ENCODE data around the gene AK5.

Gene AK5

GRCh38 chr1:77316966-77317365, 35.1 kb downstream of the AK5 start:
- Histone ChIP-seq H3K79me1 (ENCODE audit: low read depth, low read length) (no peaks in the 10 kb centered on the region), H3K4me2 (ENCODE audit: insufficient read depth, low read length, poor library complexity, severe bottlenecking) (no peak overlapping the region), H3K9ac (ENCODE audit: low read depth, low read length, poor library complexity) (no peak overlapping the region), H3K4ac (ENCODE audit: low read length) (no peak overlapping the region), H2BK5ac (ENCODE audit: low read length) (no peak overlapping the region), H2AFZ (ENCODE audit: low read length) (no peak overlapping the region), H3K4me3 (ENCODE audit: low read length in 2 of 2) (no peak overlapping the region), H3K27ac (replicated peaks; ENCODE audit: low read length) (no peak overlapping the region), H3K23ac (ENCODE audit: low read depth, low read length, poor library complexity) (no peak overlapping the region), H3K14ac (ENCODE audit: low read length) (no peak overlapping the region), H2AK5ac (ENCODE audit: low read depth, low read length) (no peak overlapping the region), H3K27me3 (ENCODE audit: control insufficient read depth in 3 of 3, insufficient read depth in 3 of 3, low read depth in 1 of 3, low read length in 3 of 3) (no peaks in the 10 kb centered on the region), H4K91ac (ENCODE audit: low read depth, low read length, poor library complexity) (no peak overlapping the region), H2BK12ac (ENCODE audit: low read length) (no peak overlapping the region), H3K9me3 (replicated peaks in 1 of 2; ENCODE audit: control insufficient read depth in 2 of 2, insufficient read depth in 1 of 2, low read depth in 1 of 2, low read length in 2 of 2) (no peaks in the 10 kb centered on the region), H3K18ac (ENCODE audit: low read length) (no peak overlapping the region), H2BK120ac (ENCODE audit: low read depth, low read length) (no peak overlapping the region), H3K4me1 (ENCODE audit: control insufficient read depth in 2 of 2, insufficient read depth in 1 of 2, low read depth in 1 of 2, low read length in 2 of 2) (peaks cover 1 to 2% of the 10 kb centered on the region in 2 donors), H2BK15ac (ENCODE audit: low read length) (no peak overlapping the region), H3K36me3 (replicated peaks in 1 of 2; ENCODE audit: control insufficient read depth in 2 of 2, insufficient read depth in 2 of 2, low read length in 2 of 2) (no peaks in the 10 kb centered on the region), H4K8ac (ENCODE audit: low read depth, low read length) (no peak overlapping the region)
- no CpG with 5 or more reads among the region's 3 CpGs for WGBS, 2 donors (ENCODE audit: extremely low coverage in 2 of 2, insufficient read length in 2 of 2, insufficient replicate concordance in 1 of 2)
- no peak for DNase-seq (ENCODE audit: low spot score)

DNA sequence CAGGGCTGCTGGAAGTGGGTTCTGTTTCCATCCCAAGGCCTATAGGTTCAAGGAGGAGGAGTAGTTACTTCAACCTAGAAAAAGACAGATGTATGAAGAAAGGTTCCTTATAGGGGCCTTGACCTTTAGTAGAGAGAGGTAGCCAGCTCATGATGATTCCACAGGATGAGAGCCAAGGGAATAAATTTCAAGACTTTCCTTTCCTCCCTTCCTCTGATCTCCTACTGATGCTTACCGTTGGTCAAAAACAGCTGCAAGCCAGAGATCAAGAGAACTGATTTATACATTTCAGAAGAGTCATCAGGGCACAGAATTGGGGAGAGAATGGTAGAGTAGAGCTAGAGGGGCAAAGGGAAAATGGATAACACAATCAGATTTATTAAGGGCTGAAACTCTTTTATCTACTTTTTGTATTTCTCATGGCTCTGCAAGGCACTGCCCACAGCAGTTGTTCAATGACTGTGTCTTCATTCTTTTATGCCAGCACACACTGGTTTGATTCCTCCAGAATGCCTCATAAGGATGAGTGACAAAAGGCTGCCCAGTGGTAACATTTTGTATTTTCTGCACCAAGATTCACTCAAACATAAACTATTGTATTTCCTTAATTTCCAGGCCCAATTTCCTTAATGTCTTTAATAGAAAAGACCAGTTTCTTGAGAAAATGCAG, 37.4 kb downstream of the AK5 start:
- DNase-seq (ENCODE audit: low spot score): no peak
- H3K9me3 ChIP-seq (replicated peaks in 1 of 2; ENCODE audit: control insufficient read depth in 2 of 2, insufficient read depth in 1 of 2, low read depth in 1 of 2, low read length in 2 of 2): no peaks in the 10 kb centered on the region
- no peak overlapping the region for H3K4me3 ChIP-seq (ENCODE audit: low read length in 2 of 2)
- H3K36me3 ChIP-seq (replicated peaks in 1 of 2; ENCODE audit: control insufficient read depth in 2 of 2, insufficient read depth in 2 of 2, low read length in 2 of 2): no peaks in the 10 kb centered on the region
- WGBS, 2 donors (ENCODE audit: extremely low coverage in 2 of 2, insufficient read length in 2 of 2, insufficient replicate concordance in 1 of 2): no CpG with 5 or more reads among the region's 1 CpG
- H2BK120ac ChIP-seq (ENCODE audit: low read depth, low read length): no peak overlapping the region
- H2BK15ac ChIP-seq (ENCODE audit: low read length): no peak overlapping the region
- H3K14ac ChIP-seq (ENCODE audit: low read length): no peak overlapping the region
- H3K4ac ChIP-seq (ENCODE audit: low read length): no peak overlapping the region
- H3K4me1 ChIP-seq (ENCODE audit: control insufficient read depth in 2 of 2, insufficient read depth in 1 of 2, low read depth in 1 of 2, low read length in 2 of 2): peaks cover 2 to 3% of the 10 kb centered on the region in 2 donors
- no peak overlapping the region for H4K8ac ChIP-seq (ENCODE audit: low read depth, low read length)
- no peak overlapping the region for H2AFZ ChIP-seq (ENCODE audit: low read length)
- no peak overlapping the region for H2BK5ac ChIP-seq (ENCODE audit: low read length)
- H2BK12ac ChIP-seq (ENCODE audit: low read length): no peak overlapping the region
- H4K91ac ChIP-seq (ENCODE audit: low read depth, low read length, poor library complexity): no peak overlapping the region
- H2AK5ac ChIP-seq (ENCODE audit: low read depth, low read length): no peak overlapping the region
- H3K79me1 ChIP-seq (ENCODE audit: low read depth, low read length): no peaks in the 10 kb centered on the region
- H3K27ac ChIP-seq (replicated peaks; ENCODE audit: low read length): no peak overlapping the region
- no peak overlapping the region for H3K18ac ChIP-seq (ENCODE audit: low read length)
- no peak overlapping the region for H3K4me2 ChIP-seq (ENCODE audit: insufficient read depth, low read length, poor library complexity, severe bottlenecking)
- no peak overlapping the region for H3K9ac ChIP-seq (ENCODE audit: low read depth, low read length, poor library complexity)
- H3K27me3 ChIP-seq (ENCODE audit: control insufficient read depth in 3 of 3, insufficient read depth in 3 of 3, low read depth in 1 of 3, low read length in 3 of 3): no peaks in the 10 kb centered on the region
- no peak overlapping the region for H3K23ac ChIP-seq (ENCODE audit: low read depth, low read length, poor library complexity)

GRCh38 chr1:77322061-77322900, 40.5 kb downstream of the AK5 start:
- H3K14ac ChIP-seq (ENCODE audit: low read length): no peak overlapping the region
- H3K27ac ChIP-seq (replicated peaks; ENCODE audit: low read length): no peak overlapping the region
- H3K23ac ChIP-seq (ENCODE audit: low read depth, low read length, poor library complexity): no peak overlapping the region
- peaks cover 0 to 3% of the 10 kb centered on the region in 2 donors for H3K4me1 ChIP-seq (ENCODE audit: control insufficient read depth in 2 of 2, insufficient read depth in 1 of 2, low read depth in 1 of 2, low read length in 2 of 2)
- H3K27me3 ChIP-seq (ENCODE audit: control insufficient read depth in 3 of 3, insufficient read depth in 3 of 3, low read depth in 1 of 3, low read length in 3 of 3): no peaks in the 10 kb centered on the region
- H3K4me2 ChIP-seq (ENCODE audit: insufficient read depth, low read length, poor library complexity, severe bottlenecking): no peak overlapping the region
- H3K18ac ChIP-seq (ENCODE audit: low read length): no peak overlapping the region
- no peaks in the 10 kb centered on the region for H3K9me3 ChIP-seq (replicated peaks in 1 of 2; ENCODE audit: control insufficient read depth in 2 of 2, insufficient read depth in 1 of 2, low read depth in 1 of 2, low read length in 2 of 2)
- H2AK5ac ChIP-seq (ENCODE audit: low read depth, low read length): no peak overlapping the region
- no peak overlapping the region for H2BK12ac ChIP-seq (ENCODE audit: low read length)
- no peak for DNase-seq (ENCODE audit: low spot score)
- H2BK15ac ChIP-seq (ENCODE audit: low read length): no peak overlapping the region
- H3K4me3 ChIP-seq (ENCODE audit: low read length in 2 of 2): no peak overlapping the region
- no peak overlapping the region for H2AFZ ChIP-seq (ENCODE audit: low read length)
- H2BK5ac ChIP-seq (ENCODE audit: low read length): no peak overlapping the region
- no peak overlapping the region for H2BK120ac ChIP-seq (ENCODE audit: low read depth, low read length)
- WGBS, 2 donors (ENCODE audit: extremely low coverage in 2 of 2, insufficient read length in 2 of 2, insufficient replicate concordance in 1 of 2): no CpG with 5 or more reads among the region's 6 CpGs
- H3K79me1 ChIP-seq (ENCODE audit: low read depth, low read length): no peaks in the 10 kb centered on the region
- no peak overlapping the region for H4K8ac ChIP-seq (ENCODE audit: low read depth, low read length)
- H3K4ac ChIP-seq (ENCODE audit: low read length): no peak overlapping the region
- no peaks in the 10 kb centered on the region for H3K36me3 ChIP-seq (replicated peaks in 1 of 2; ENCODE audit: control insufficient read depth in 2 of 2, insufficient read depth in 2 of 2, low read length in 2 of 2)
- H4K91ac ChIP-seq (ENCODE audit: low read depth, low read length, poor library complexity): no peak overlapping the region
- no peak overlapping the region for H3K9ac ChIP-seq (ENCODE audit: low read depth, low read length, poor library complexity)

GRCh38 chr1:77333501-77333900, 51.7 kb downstream of the AK5 start:
- Histone ChIP-seq H3K23ac (ENCODE audit: low read depth, low read length, poor library complexity) (no peak overlapping the region), H3K4me1 (ENCODE audit: control insufficient read depth in 2 of 2, insufficient read depth in 1 of 2, low read depth in 1 of 2, low read length in 2 of 2) (peaks cover 0 to 12% of the 10 kb centered on the region in 2 donors), H3K18ac (ENCODE audit: low read length) (no peak overlapping the region), H3K4ac (ENCODE audit: low read length) (no peak overlapping the region), H2AFZ (ENCODE audit: low read length) (no peak overlapping the region), H3K4me2 (ENCODE audit: insufficient read depth, low read length, poor library complexity, severe bottlenecking) (no peak overlapping the region), H4K91ac (ENCODE audit: low read depth, low read length, poor library complexity) (no peak overlapping the region), H2BK12ac (ENCODE audit: low read length) (no peak overlapping the region), H4K8ac (ENCODE audit: low read depth, low read length) (no peak overlapping the region), H3K27me3 (ENCODE audit: control insufficient read depth in 3 of 3, insufficient read depth in 3 of 3, low read depth in 1 of 3, low read length in 3 of 3) (no peaks in the 10 kb centered on the region), H3K27ac (replicated peaks; ENCODE audit: low read length) (no peak overlapping the region), H2AK5ac (ENCODE audit: low read depth, low read length) (no peak overlapping the region), H2BK120ac (ENCODE audit: low read depth, low read length) (no peak overlapping the region), H3K14ac (ENCODE audit: low read length) (no peak overlapping the region), H3K9ac (ENCODE audit: low read depth, low read length, poor library complexity) (no peak overlapping the region), H3K36me3 (replicated peaks in 1 of 2; ENCODE audit: control insufficient read depth in 2 of 2, insufficient read depth in 2 of 2, low read length in 2 of 2) (no peaks in the 10 kb centered on the region), H3K4me3 (ENCODE audit: low read length in 2 of 2) (no peak overlapping the region), H2BK5ac (ENCODE audit: low read length) (no peak overlapping the region), H2BK15ac (ENCODE audit: low read length) (no peak overlapping the region), H3K79me1 (ENCODE audit: low read depth, low read length) (no peaks in the 10 kb centered on the region), H3K9me3 (replicated peaks in 1 of 2; ENCODE audit: control insufficient read depth in 2 of 2, insufficient read depth in 1 of 2, low read depth in 1 of 2, low read length in 2 of 2) (peaks cover 0 to 4% of the 10 kb centered on the region in 2 donors)
- WGBS, 2 donors (ENCODE audit: extremely low coverage in 2 of 2, insufficient read length in 2 of 2, insufficient replicate concordance in 1 of 2): no CpG with 5 or more reads among the region's 2 CpGs
- DNase-seq (ENCODE audit: low spot score): no peak
